HTR-8/SVneo (cell line): Measurements from ENCODE around the gene PI16.

Experiments
- DNase-seq: peaks from one replicate; pipeline ENCODE4 v3.0.0; 2011; ENCODE audit warnings: low spot score, mixed read lengths; ENCODE audit not compliant: insufficient read length
- FAIRE-seq: peaks from 2 replicates; lab custom pipeline; 2011; peaks lifted over from hg19 to GRCh38; lab: Jason Lieb, UNC

Gene PI16

GRCh38 chr6:36970892-36971842 is 16.6 kb downstream of the PI16 start:
- FAIRE-seq (peak; percentile 55), DNase-seq (no peak)

- DNase-seq (no peak), FAIRE-seq (no peak)
Measured at GRCh38 chr6:36971921-36972673, 17.6 kb downstream of the PI16 start.

- FAIRE-seq (no peak), DNase-seq (no peak)
Measured at GRCh38 chr6:36973190-36973589, 18.7 kb downstream of the PI16 start.

- no peak for FAIRE-seq
Measured at GRCh38 chr6:36973647-36974046, 19.1 kb downstream of the PI16 start.

GRCh38 chr6:36975231-36976006 is 20.9 kb downstream of the PI16 start:
- FAIRE-seq (no peak), DNase-seq (no peak)

More at GRCh38 chr6:36973647-36974046, 19.1 kb downstream of the PI16 start:
- no peak for DNase-seq

DNA sequence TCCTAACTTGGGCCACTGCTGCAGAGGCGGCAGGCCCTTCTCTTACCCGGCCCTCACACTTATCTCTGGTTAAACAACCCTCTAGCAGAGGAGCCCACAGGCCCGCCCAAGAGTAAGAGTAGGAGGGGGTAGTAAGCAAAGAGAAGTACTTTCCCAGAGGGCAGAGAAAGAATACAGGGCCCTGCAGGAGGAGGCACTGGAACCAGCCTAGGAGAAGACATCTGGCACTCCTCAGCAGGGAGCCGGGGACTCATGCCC is 21.4 kb downstream of the PI16 start:
- no peak for DNase-seq
- no peak for FAIRE-seq

- no peak for DNase-seq
- FAIRE-seq: no peak
Measured at GRCh38 chr6:36976509-36976908, 22.0 kb downstream of the PI16 start.

DNA sequence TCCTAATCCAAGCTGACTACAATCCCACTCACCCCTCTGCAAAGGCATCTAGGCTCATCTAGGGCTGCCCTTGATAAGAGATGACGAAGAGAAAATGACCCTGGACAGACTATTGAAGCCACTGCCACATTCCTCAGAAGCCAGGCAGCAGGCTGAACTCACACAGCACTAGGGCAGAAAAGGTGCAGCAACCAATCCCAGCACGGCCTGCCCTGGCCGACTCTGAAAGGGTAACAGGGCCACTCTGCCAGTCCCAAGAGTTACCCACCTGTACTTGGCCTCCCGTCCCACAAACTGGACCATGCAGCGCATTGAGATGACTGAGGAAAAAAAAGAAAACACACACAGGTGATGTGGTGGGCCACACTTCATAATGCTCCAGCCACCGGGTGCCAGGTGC is 22.4 kb downstream of the PI16 start:
- DNase-seq (no peak), FAIRE-seq (no peak)

DNA sequence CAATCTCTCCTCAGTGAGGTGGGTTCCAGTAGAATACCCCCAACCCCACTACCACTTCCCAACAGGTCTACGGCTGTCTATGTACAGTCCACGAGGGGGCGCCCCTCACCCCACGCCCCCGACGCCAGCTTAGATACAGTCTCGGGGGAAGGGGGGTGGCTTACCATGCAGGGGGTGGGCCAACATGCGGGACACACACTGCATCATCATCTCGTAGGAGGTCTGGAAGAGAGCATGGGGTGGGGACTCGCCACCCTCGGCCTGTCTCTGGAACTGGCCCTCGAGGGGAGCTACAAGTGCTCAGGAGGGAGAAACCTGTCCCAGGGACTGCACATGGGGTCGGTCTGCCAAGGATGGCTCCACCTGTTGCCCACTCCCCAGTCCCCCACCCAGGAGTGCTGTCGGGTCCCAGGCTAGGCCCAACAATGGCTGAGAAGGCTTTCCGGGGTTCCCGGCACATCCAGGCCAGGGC is 23.0 kb downstream of the PI16 start:
- FAIRE-seq: peak; percentile 4
- DNase-seq: no peak

DNA sequence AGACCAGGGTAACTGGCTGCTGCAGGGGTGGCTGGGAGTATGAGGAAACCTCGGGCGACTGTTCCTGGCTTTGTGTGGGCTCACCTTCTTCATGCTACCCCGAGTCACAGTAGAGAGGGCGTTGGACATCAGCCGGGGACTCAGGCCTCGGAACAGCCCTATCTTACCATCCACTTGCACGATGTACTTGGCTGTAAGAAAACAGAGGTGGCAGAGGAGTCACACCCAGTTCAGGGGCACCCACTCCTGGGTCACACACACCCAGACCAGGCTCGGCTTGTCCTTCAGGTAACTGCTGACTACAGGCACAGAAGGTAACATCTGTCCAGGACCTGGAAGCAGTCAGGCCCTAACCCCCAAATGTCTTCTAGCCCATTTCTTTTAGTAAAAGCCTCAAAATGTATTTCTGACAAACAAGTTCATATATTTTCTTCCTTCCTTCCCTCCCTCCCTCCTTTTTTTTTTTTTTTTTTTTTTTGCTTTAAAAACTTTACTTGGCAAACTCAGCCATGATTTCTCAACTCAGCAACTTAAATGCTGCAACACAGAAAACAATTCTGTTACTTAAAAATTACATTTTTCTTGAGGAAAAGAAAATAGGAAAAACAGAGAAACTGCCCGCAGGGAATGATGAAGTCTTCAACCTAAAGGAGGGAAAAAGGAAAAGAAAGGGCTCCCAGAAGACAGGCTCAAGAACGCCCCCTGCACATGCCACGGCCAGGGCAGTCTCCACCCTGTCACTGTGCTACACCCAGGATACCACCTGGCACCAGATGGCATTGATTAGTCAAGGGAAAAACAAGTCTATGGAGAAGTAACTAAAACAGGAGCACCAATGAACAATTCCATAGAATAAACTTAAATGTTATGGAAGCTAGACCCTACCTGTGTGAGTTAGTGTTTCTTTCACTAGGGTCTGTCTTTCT is 24.1 kb downstream of the PI16 start:
- DNase-seq (no peak), FAIRE-seq (no peak)

GRCh38 chr6:36979347-36979742 is 24.8 kb downstream of the PI16 start:
- FAIRE-seq (no peak), DNase-seq (no peak)

DNA sequence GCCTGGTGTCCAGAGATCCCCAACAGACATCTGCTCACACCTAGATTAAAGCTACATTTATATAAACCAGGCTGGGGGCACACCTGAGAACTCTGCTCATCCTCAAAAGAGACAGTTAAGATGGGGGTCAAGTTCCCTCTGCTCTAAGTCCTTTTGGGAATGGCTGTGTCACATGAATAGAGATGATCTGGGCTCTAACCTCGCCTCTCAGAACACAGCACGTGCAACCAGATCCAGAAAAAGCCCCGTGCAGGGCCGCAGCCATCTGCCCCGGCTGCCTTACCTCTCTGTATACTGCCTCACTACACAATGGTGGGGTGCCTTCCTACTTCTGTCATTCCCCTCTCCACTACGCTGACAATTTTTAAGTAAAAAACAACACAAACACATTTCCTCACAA is 25.6 kb downstream of the PI16 start:
- DNase-seq: no peak
- FAIRE-seq: no peak

DNA sequence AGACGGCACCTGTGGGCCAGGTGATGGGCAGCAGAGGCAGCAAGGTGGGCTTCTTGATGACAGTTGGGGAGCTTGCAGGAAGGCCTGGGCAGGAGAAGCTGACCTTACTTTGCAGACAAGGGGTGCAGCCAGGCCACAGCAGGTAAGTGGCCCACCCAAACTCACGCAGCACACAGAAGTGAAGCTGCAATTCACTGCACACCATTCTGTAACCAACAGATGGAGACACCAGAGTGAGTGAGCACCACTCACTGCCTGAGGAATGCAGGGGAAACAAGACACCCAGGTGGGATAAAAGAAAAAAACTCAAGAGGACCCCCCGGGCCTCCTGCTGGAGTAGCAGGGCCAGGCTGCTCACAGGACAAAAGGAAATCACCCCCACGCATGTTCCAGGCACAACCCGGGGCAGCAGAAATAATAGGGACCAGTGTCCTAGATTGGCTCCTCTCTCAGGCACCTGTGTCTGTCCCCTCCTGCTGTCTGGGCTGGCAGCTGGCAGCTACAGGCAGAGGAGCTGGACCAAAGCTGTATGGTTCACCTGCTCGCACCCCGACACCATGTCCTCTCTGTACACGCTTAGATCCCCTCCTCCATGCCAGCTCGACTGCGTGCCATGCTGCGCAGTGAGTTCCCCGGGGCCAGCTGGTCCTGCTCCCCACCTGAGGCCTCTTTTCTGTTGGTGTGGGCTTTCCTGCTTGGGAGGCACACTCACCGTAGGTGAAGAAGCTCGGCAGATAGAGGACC is 26.5 kb downstream of the PI16 start:
- FAIRE-seq (no peak), DNase-seq (no peak)

DNA sequence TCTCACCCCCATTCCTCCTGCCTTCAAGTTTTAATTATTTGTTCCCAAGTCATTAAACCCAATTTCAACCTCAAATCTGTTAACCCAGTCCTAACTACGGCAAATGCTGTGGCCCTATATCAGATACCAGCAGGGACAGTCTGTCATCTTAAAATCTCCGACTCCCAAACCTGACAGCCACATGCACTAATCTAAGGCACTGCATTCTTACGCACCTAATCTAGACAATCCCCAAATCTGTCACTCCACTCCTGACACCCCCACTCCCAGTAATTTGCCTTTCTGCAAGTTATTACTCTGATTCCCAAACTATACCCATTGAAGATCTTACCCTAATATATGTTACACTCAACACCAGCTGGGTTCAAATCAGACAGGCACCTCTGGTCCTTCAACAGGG is 29.0 kb downstream of the PI16 start:
- DNase-seq (no peak), FAIRE-seq (no peak)

- peak; percentile 31 for FAIRE-seq
- DNase-seq: peak; percentile 71
Measured at GRCh38 chr6:36984581-36985416, 30.3 kb downstream of the PI16 start.

GRCh38 chr6:36985417-36985807 is 30.9 kb downstream of the PI16 start:
- no peak for DNase-seq
- FAIRE-seq: no peak

DNA sequence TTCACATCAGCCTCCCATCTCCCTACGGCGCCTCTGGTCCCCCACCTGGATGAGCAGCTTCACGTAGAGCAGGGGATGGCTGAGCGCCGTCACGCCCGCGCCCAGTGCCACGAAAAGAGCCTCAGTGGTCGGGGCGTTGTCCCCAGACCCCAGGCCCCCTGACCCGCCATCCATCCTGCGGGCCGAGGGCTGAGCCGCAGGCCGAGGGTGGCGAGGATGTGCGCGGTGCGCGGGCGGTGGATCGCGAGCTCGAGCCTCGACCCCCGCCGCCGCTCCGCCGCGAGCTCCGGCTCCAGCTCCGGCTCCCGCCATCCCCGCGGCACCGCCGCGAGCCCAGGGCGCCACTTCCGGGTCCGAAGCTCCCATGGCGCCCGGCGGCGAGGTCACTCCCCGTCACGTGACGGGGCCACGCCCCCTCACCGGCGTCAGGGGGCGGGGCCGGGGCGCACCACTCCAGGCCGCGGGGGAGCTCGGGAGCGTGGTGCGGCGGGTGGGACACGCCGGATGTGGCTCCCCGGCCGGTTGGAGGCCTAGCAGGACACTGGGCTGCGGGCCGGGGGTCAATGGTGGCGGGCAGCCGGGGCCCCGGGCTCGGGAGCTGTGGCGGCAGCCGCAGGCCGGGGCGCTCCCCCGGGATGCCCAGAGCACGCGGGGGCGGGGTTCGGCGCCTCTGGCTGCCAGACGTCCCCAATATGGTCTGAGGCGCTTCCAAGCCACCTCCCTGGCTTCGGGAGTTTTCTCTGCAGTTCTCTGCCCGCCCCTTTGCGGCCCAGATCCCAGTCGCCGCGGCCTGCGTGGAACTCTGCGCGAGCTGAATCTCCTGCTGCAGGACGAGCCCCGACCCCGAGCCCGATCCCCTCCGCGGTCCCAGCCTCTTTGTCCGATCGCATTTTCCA is 31.5 kb downstream of the PI16 start, which contains the start of gene MTCH1:
Gene MTCH1 (minus strand): TSS at position 389 of the 896 bp plus-strand sequence. CDS start 23 bp downstream, at position 366.
- FAIRE-seq (peak; percentile 96), DNase-seq (peak; percentile 83)
